ENCODE measurements around the gene GATAD2B.

The GATAD2B gene

GRCh38 chr1:153951183-153951582, 28.4 kb upstream of the GATAD2B start:
- Histone ChIP-seq H3K27me3 (ENCODE audit: control insufficient read depth in 1 of 2, insufficient read depth in 2 of 2, low read length in 2 of 2) (no peaks in the 10 kb centered on the region), H3K4me3 (ENCODE audit: low read length in 2 of 2) (no peak overlapping the region), H3K9ac (ENCODE audit: low read length in 2 of 2) (no peak overlapping the region), H3K9me3 (ENCODE audit: control insufficient read depth in 2 of 2, low read length in 2 of 2) (no peaks in the 10 kb centered on the region), H3K36me3 (ENCODE audit: control insufficient read depth in 2 of 2, insufficient read depth in 2 of 2, low read length in 2 of 2) (peaks cover 49 to 54% of the 10 kb centered on the region in 2 donors), H3K4me1 (ENCODE audit: control insufficient read depth, insufficient read depth, low read length) (peaks cover 16% of the 10 kb centered on the region), H3K27ac (ENCODE audit: low read length) (no peak overlapping the region)

DNA sequence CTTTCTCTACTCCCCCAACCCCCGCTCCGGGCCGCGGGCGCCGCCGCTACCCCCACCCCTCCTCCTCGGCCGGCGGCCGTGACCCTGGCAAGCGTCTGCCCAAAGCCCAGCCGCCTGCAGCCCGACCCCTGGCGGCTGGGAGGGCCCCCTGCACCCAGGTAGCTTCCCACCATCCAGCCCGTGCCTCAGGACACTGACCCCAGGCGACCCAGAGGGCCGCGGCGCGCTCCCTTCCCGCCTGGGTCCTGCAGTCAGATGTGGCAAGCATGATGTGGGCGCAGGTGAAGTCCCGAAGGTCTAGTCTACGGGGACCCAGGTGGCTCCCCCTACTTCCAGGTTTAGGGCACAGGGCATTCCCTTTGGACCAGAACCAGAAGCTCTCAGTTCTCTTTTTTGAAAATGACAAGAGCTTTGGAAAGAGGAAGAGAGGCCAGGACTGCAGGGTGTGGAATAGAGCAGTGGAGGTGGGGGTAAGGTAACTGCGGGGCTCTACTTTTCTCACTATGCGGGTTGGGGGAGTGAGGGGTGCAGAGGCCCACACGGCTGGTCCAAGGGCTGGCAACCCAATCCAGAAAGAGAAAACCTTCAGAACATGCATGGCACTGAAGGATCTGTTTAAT, 24.0 kb upstream of the GATAD2B start, which contains the start of gene DENND4B:
DENND4B (minus strand) TSS at position 97 of the 620 bp plus-strand sequence. CDS start 2,344 bp downstream, outside the sequence.
- peak within 1 kb of the TSS; percentile 90 for H3K27ac ChIP-seq (ENCODE audit: low read length)
- H3K9me3 ChIP-seq (ENCODE audit: control insufficient read depth in 2 of 2, low read length in 2 of 2), result no peaks in the 10 kb centered on the region
- peaks cover 18% of the 10 kb centered on the region for H3K4me1 ChIP-seq (ENCODE audit: control insufficient read depth, insufficient read depth, low read length)
- peak within 1 kb of the TSS; percentile 85 to 89 for H3K4me3 ChIP-seq (ENCODE audit: low read length in 2 of 2)
- peak within 1 kb of the TSS; percentile 87 to 91 for H3K9ac ChIP-seq (ENCODE audit: low read length in 2 of 2)
- no peaks in the 10 kb centered on the region for H3K27me3 ChIP-seq (ENCODE audit: control insufficient read depth in 1 of 2, insufficient read depth in 2 of 2, low read length in 2 of 2)
- H3K36me3 ChIP-seq (ENCODE audit: control insufficient read depth in 2 of 2, insufficient read depth in 2 of 2, low read length in 2 of 2), result peaks cover 39 to 44% of the 10 kb centered on the region in 2 donors

- peak overlapping the region; percentile 87 to 91 for H3K9ac ChIP-seq (ENCODE audit: low read length in 2 of 2)
- peaks cover 37 to 38% of the 10 kb centered on the region in 2 donors for H3K36me3 ChIP-seq (ENCODE audit: control insufficient read depth in 2 of 2, insufficient read depth in 2 of 2, low read length in 2 of 2)
Observed at GRCh38 chr1:153945795-153946621, 23.2 kb upstream of the GATAD2B start.

GRCh38 chr1:153945131-153945794, 22.5 kb upstream of the GATAD2B start:
- Histone ChIP-seq H3K9ac (ENCODE audit: low read length in 2 of 2) (peak overlapping the region; percentile 87 to 91), H3K4me1 (ENCODE audit: control insufficient read depth, insufficient read depth, low read length) (peaks cover 21% of the 10 kb centered on the region), H3K36me3 (ENCODE audit: control insufficient read depth in 2 of 2, insufficient read depth in 2 of 2, low read length in 2 of 2) (peaks cover 33 to 38% of the 10 kb centered on the region in 2 donors), H3K9me3 (ENCODE audit: control insufficient read depth in 2 of 2, low read length in 2 of 2) (no peaks in the 10 kb centered on the region), H3K27ac (ENCODE audit: low read length) (peak overlapping the region; percentile 90), H3K27me3 (ENCODE audit: control insufficient read depth in 1 of 2, insufficient read depth in 2 of 2, low read length in 2 of 2) (no peaks in the 10 kb centered on the region), H3K4me3 (ENCODE audit: low read length in 2 of 2) (peak overlapping the region; percentile 85 to 89)

More at GRCh38 chr1:153945795-153946621, 23.2 kb upstream of the GATAD2B start:
- H3K4me3 ChIP-seq (ENCODE audit: low read length in 2 of 2), result peak overlapping the region; percentile 85 to 89
- no peaks in the 10 kb centered on the region for H3K9me3 ChIP-seq (ENCODE audit: control insufficient read depth in 2 of 2, low read length in 2 of 2)
- peak overlapping the region; percentile 90 for H3K27ac ChIP-seq (ENCODE audit: low read length)
- peaks cover 18% of the 10 kb centered on the region for H3K4me1 ChIP-seq (ENCODE audit: control insufficient read depth, insufficient read depth, low read length)
- no peaks in the 10 kb centered on the region for H3K27me3 ChIP-seq (ENCODE audit: control insufficient read depth in 1 of 2, insufficient read depth in 2 of 2, low read length in 2 of 2)

GRCh38 chr1:153944827-153945117, 22.0 kb upstream of the GATAD2B start:
- peak overlapping the region; percentile 90 for H3K27ac ChIP-seq (ENCODE audit: low read length)
- H3K4me1 ChIP-seq (ENCODE audit: control insufficient read depth, insufficient read depth, low read length), result peaks cover 22% of the 10 kb centered on the region
- no peaks in the 10 kb centered on the region for H3K27me3 ChIP-seq (ENCODE audit: control insufficient read depth in 1 of 2, insufficient read depth in 2 of 2, low read length in 2 of 2)
- peak overlapping the region; percentile 85 to 89 for H3K4me3 ChIP-seq (ENCODE audit: low read length in 2 of 2)
- H3K9me3 ChIP-seq (ENCODE audit: control insufficient read depth in 2 of 2, low read length in 2 of 2), result no peaks in the 10 kb centered on the region
- H3K36me3 ChIP-seq (ENCODE audit: control insufficient read depth in 2 of 2, insufficient read depth in 2 of 2, low read length in 2 of 2), result peaks cover 33 to 34% of the 10 kb centered on the region in 2 donors
- peak overlapping the region; percentile 42 to 91 for H3K9ac ChIP-seq (ENCODE audit: low read length in 2 of 2)

- peak overlapping the region; percentile 85 to 89 for H3K4me3 ChIP-seq (ENCODE audit: low read length in 2 of 2)
Observed at GRCh38 chr1:153944005-153944826, 21.4 kb upstream of the GATAD2B start.

DNA sequence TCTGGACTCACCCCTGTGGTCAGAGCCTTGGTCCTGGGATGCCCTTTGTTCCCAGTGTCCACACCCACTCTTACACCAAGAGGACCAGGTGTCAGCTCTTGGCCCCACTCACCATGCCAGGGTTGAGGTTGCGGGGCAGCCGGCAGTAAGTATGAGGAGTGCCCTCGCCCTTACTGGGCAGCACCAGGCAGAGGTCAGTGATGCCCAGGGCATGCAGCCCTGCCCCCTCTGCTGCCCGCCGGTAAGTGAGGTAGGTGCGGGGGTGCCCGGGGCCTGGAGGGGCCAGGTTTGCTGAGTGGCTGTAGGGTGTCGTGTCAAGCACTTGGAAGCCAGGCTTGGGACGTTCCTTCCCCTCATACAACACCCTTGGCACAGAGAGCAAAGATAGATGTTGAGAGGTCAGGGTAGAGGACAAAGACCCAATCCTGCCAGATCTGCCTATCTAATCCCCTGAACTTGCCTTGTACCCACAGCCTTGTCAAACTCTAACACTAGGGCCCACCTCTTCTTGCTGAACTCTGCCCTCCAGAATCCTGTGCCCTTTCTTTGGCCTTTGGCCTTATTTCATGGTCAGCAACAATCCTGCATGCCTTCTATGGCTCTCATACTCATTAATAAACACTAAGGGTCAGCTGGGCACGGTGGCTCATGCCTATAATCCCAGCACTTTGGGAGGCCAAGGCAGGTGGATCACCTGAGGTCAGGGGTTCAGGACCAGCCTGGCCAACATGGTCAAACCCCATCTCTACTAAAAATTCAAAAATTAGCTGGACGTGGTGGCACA, 20.2 kb upstream of the GATAD2B start:
- no peak overlapping the region for H3K9ac ChIP-seq (ENCODE audit: low read length in 2 of 2)

More at GRCh38 chr1:153944005-153944826, 21.4 kb upstream of the GATAD2B start:
- H3K36me3 ChIP-seq (ENCODE audit: control insufficient read depth in 2 of 2, insufficient read depth in 2 of 2, low read length in 2 of 2), result peaks cover 31 to 38% of the 10 kb centered on the region in 2 donors
- H3K27ac ChIP-seq (ENCODE audit: low read length), result peak overlapping the region; percentile 90
- H3K9ac ChIP-seq (ENCODE audit: low read length in 2 of 2), result peak overlapping the region in 1 of 2 donors; percentile 91
- H3K27me3 ChIP-seq (ENCODE audit: control insufficient read depth in 1 of 2, insufficient read depth in 2 of 2, low read length in 2 of 2), result no peaks in the 10 kb centered on the region
- peaks cover 22% of the 10 kb centered on the region for H3K4me1 ChIP-seq (ENCODE audit: control insufficient read depth, insufficient read depth, low read length)
- H3K9me3 ChIP-seq (ENCODE audit: control insufficient read depth in 2 of 2, low read length in 2 of 2), result no peaks in the 10 kb centered on the region

DNA sequence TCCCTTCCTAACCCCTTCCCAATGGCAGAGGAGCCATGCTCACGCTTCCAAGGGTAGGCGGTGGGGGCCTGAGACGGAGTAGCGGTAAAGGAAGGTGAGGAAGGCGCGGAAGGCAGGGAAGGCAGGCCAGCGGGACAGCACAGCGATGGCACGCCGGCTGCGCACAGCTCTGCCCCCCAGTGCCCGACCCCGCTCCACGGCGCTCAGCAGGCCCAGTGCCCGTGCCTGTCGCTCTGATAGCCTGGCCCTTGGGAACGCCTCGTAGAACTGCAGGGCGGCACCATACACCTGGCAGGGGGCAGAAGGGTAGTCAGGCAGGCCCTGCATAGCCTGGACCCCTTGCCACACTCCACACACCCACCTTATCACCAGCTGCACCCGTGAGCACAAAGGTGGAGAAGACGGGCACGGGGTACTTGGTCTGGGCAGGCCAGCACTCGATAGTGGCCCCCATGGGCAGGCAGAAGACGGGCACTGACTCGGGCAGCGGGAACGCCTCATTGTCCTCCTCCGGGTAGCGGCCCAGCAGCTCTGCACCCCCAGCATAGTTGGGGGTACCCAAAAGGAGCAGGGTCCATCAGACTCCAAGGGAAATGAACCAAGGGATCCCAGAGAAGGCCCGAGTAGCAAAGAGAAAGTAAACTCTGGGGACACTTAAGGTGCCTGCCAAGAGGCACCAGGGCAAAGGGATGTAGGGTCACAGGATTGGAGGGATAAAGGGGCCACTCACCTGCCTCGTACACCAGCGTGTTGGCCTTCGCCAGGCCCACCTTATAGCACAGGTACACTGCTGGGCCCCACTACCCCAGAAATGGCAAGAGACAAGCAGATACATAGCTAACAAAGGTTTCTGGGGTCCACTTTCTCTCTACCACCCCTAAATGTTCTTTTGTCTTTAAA, 19.3 kb upstream of the GATAD2B start:
- Histone ChIP-seq H3K27me3 (ENCODE audit: control insufficient read depth in 1 of 2, insufficient read depth in 2 of 2, low read length in 2 of 2) (no peaks in the 10 kb centered on the region), H3K9me3 (ENCODE audit: control insufficient read depth in 2 of 2, low read length in 2 of 2) (no peaks in the 10 kb centered on the region), H3K4me1 (ENCODE audit: control insufficient read depth, insufficient read depth, low read length) (peaks cover 21% of the 10 kb centered on the region), H3K4me3 (ENCODE audit: low read length in 2 of 2) (no peak overlapping the region), H3K36me3 (ENCODE audit: control insufficient read depth in 2 of 2, insufficient read depth in 2 of 2, low read length in 2 of 2) (peaks cover 23 to 36% of the 10 kb centered on the region in 2 donors), H3K9ac (ENCODE audit: low read length in 2 of 2) (no peak overlapping the region), H3K27ac (ENCODE audit: low read length) (no peak overlapping the region)

More for the DNA sequence above, 20.2 kb upstream of the GATAD2B start:
- no peak overlapping the region for H3K27ac ChIP-seq (ENCODE audit: low read length)
- peaks cover 22% of the 10 kb centered on the region for H3K4me1 ChIP-seq (ENCODE audit: control insufficient read depth, insufficient read depth, low read length)
- no peak overlapping the region for H3K4me3 ChIP-seq (ENCODE audit: low read length in 2 of 2)
- no peaks in the 10 kb centered on the region for H3K27me3 ChIP-seq (ENCODE audit: control insufficient read depth in 1 of 2, insufficient read depth in 2 of 2, low read length in 2 of 2)
- no peaks in the 10 kb centered on the region for H3K9me3 ChIP-seq (ENCODE audit: control insufficient read depth in 2 of 2, low read length in 2 of 2)
- peaks cover 21 to 30% of the 10 kb centered on the region in 2 donors for H3K36me3 ChIP-seq (ENCODE audit: control insufficient read depth in 2 of 2, insufficient read depth in 2 of 2, low read length in 2 of 2)

DNA sequence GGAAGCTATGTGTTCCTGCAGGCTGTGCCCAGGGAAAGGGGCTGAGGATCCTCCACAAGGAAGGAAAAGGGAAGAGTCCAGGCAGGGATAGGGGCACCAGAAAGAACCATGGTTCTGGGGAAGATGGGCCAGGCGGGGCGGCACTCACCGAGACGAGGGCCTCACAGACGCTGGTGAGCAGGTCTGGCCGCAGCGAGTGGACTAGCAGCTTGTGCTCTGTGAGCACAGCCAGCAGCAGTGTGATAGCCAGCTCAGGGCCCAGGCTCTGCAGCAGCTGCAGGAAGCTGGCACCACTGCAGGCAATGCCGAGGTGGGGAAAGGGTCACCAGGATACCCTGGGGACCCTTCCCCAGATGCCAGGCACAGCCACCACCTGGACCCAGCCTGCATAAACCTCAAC, 18.0 kb upstream of the GATAD2B start:
- Histone ChIP-seq H3K4me1 (ENCODE audit: control insufficient read depth, insufficient read depth, low read length) (peaks cover 15% of the 10 kb centered on the region), H3K36me3 (ENCODE audit: control insufficient read depth in 2 of 2, insufficient read depth in 2 of 2, low read length in 2 of 2) (peaks cover 34 to 49% of the 10 kb centered on the region in 2 donors), H3K9me3 (ENCODE audit: control insufficient read depth in 2 of 2, low read length in 2 of 2) (no peaks in the 10 kb centered on the region), H3K27ac (ENCODE audit: low read length) (no peak overlapping the region), H3K27me3 (ENCODE audit: control insufficient read depth in 1 of 2, insufficient read depth in 2 of 2, low read length in 2 of 2) (no peaks in the 10 kb centered on the region), H3K9ac (ENCODE audit: low read length in 2 of 2) (no peak overlapping the region), H3K4me3 (ENCODE audit: low read length in 2 of 2) (no peak overlapping the region)

Data from stomach smooth muscle (tissue), 2 donors.